WTC11 (cell line): ENCODE data around the gene KCTD1. TPM values are rescaled to one million over a fixed set of nuclear protein-coding genes. Genes with fewer than 3 reads are reported as not detected.
A peak's percentile ranks its signal among the peaks of the same experiment; 100 is the strongest.

Source experiments
- ATAC-seq: fragments of 200-7000 bp; cut with Tn5 transposase; 2 replicates; pipeline ENCODE4 v1.10.0; 2021; ENCODE audit warnings: mild to moderate bottlenecking, moderate library complexity
- CTCF ChIA-PET: fragments of 300-600 bp; sonication (Branson Sonifier 250); formaldehyde crosslinking; loops from one replicate; lab custom pipeline; 2021; ENCODE audit warnings: antibody characterized with exemption; lab: Charles Lee
- POLR2A ChIA-PET: fragments of 350-600 bp; sonication (Branson Sonifier 250); formaldehyde crosslinking; loops from one replicate; lab custom pipeline; 2021; ENCODE audit warnings: antibody characterized with exemption; lab: Charles Lee
- DNase-seq: peaks from one replicate; pipeline ENCODE4 v3.0.0; 2021; ENCODE audit warnings: low spot score
- H3K27ac Mint-ChIP-seq: 2 replicates; pipeline ENCODE4 v1.8.0; 2021; ENCODE audit warnings: mixed read lengths
- H3K27me3 Mint-ChIP-seq: 2 replicates; pipeline ENCODE4 v1.8.0; 2021; ENCODE audit warnings: low read depth, mild to moderate bottlenecking, moderate library complexity, mixed read lengths
- H3K36me3 Mint-ChIP-seq: 2 replicates; pipeline ENCODE4 v1.8.0; 2021; ENCODE audit warnings: mixed read lengths
- H3K4me1 Mint-ChIP-seq: 2 replicates; pipeline ENCODE4 v1.8.0; 2022; ENCODE audit warnings: mixed read lengths
- H3K4me3 Mint-ChIP-seq: 2 replicates; pipeline ENCODE4 v1.8.0; 2021; ENCODE audit warnings: mild to moderate bottlenecking, moderate library complexity, mixed read lengths
- H3K9me3 Mint-ChIP-seq: 2 replicates; pipeline ENCODE4 v1.8.0; 2021; ENCODE audit warnings: mixed read lengths
- ATF1 ChIP-seq: sonication (generic); formaldehyde crosslinking; IDR thresholded peaks from 2 replicates; pipeline ENCODE4 v1.8.1; 2023; ENCODE audit warnings: mild to moderate bottlenecking, moderate library complexity, missing genetic modification reagents
- CBFB ChIP-seq: sonication (generic); formaldehyde crosslinking; IDR thresholded peaks from 2 replicates; pipeline ENCODE4 v1.8.1; 2022; ENCODE audit warnings: mild to moderate bottlenecking, low read depth, missing genetic modification reagents
- CREB1 ChIP-seq: sonication (generic); formaldehyde crosslinking; IDR thresholded peaks from 2 replicates; pipeline ENCODE4 v1.8.0; 2023; ENCODE audit warnings: mild to moderate bottlenecking, missing genetic modification reagents
- FOXP1 ChIP-seq: sonication (generic); formaldehyde crosslinking; IDR thresholded peaks from 2 replicates; pipeline ENCODE4 v1.8.0; 2022; ENCODE audit warnings: missing genetic modification reagents, mild to moderate bottlenecking, moderate library complexity, borderline replicate concordance
- JAZF1 ChIP-seq: fragments of 250-450 bp; sonication (Bioruptor Pico); IDR thresholded peaks from 2 replicates; pipeline ENCODE4 v1.9.0; 2021; ENCODE audit warnings: moderate library complexity, mild to moderate bottlenecking, inconsistent platforms
- OVOL2 ChIP-seq: fragments of 250-450 bp; sonication (Bioruptor Pico); IDR thresholded peaks from 2 replicates; pipeline ENCODE4 v1.9.0; 2021; ENCODE audit warnings: mild to moderate bottlenecking, borderline replicate concordance
- PRRX2 ChIP-seq: fragments of 250-450 bp; sonication (Bioruptor Pico); IDR thresholded peaks from 2 replicates; pipeline ENCODE4 v1.8.0; 2021; ENCODE audit warnings: mild to moderate bottlenecking
- TCF7 ChIP-seq: sonication (generic); formaldehyde crosslinking; IDR thresholded peaks from 2 replicates; pipeline ENCODE4 v1.8.0; 2022; ENCODE audit warnings: mild to moderate bottlenecking, low read depth, missing genetic modification reagents, moderate library complexity
- ZNF121 ChIP-seq: sonication (generic); formaldehyde crosslinking; IDR thresholded peaks from 2 replicates; pipeline ENCODE4 v1.8.0; 2023; ENCODE audit warnings: missing genetic modification reagents
- ZNF138 ChIP-seq: sonication (generic); formaldehyde crosslinking; conservative IDR thresholded peaks from 2 replicates; pipeline ENCODE4 v1.8.1; 2022; ENCODE audit warnings: mild to moderate bottlenecking, moderate library complexity, missing genetic modification reagents
- ZNF396 ChIP-seq: fragments of 250-450 bp; sonication (Bioruptor Pico); IDR thresholded peaks from 2 replicates; pipeline ENCODE4 v1.8.0; 2021; ENCODE audit warnings: mild to moderate bottlenecking, moderate library complexity, borderline replicate concordance
- ZNF423 ChIP-seq: fragments of 250-450 bp; sonication (Bioruptor Pico); IDR thresholded peaks from 2 replicates; pipeline ENCODE4 v2.1.2; 2022; ENCODE audit warnings: mild to moderate bottlenecking, moderate library complexity
- ZNF671 ChIP-seq: fragments of 250-450 bp; sonication (Bioruptor Pico); IDR thresholded peaks from 2 replicates; pipeline ENCODE4 v1.8.0; 2021; ENCODE audit warnings: mild to moderate bottlenecking
- total RNA-seq: library from RNA; stranded (reverse); gene quantifications from 3 replicates; pipeline ENCODE4 v1.2.3, GENCODE V29; 2021
- TF ChIP-seq, protein P1 (sequence below): sonication (generic); formaldehyde crosslinking; IDR thresholded peaks from 2 replicates; pipeline ENCODE4 v1.8.1; 2022; ENCODE audit warnings: mild to moderate bottlenecking, missing genetic modification reagents, moderate library complexity, borderline replicate concordance
- TF ChIP-seq, protein P2 (sequence below): fragments of 250-450 bp; sonication (Bioruptor Pico); IDR thresholded peaks from 2 replicates; pipeline ENCODE4 v1.9.0; 2021; ENCODE audit warnings: mild to moderate bottlenecking, borderline replicate concordance
- TF ChIP-seq, protein P3 (sequence below): sonication (generic); formaldehyde crosslinking; IDR thresholded peaks from 2 replicates; pipeline ENCODE4 v1.8.0; 2022; ENCODE audit warnings: mild to moderate bottlenecking, missing genetic modification reagents

KCTD1 gene
- total RNA-seq, 1 experiment from 2014 or later, result 23.3 TPM

DNA sequence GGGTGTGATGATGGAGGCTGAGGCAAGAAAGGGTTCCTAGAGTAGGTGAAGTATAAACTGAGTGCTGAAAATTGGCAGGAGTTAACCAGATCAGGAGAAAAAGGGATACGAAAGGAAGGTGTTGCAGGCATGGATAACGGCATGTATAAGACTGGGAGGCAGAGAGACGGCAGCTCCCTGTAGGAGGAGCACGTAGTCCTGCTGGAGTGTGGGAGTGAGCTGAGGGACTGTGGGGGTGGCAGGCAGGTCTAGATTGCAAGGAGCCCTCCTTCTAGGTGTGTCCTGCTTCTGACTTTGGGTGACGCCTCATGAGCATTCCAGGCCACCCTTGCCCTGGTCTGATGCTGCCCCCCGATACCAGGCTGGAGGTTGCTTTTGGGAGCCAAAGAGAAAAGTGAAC lies 36.4 kb upstream of the KCTD1 start:
- ChIA-PET CTCF (no interaction called here), POLR2A (interaction anchor here (0.6 kb wide), 1 partner anchor 26 kb away, joined by 8 read pairs; no protein-coding TSS in a partner anchor)
- TF ChIP-seq CBFB (CRISPR knock-in tag), result no peak
- TF ChIP-seq ZNF423 (CRISPR knock-in tag), result no peak
- TF ChIP-seq, protein P1, sequence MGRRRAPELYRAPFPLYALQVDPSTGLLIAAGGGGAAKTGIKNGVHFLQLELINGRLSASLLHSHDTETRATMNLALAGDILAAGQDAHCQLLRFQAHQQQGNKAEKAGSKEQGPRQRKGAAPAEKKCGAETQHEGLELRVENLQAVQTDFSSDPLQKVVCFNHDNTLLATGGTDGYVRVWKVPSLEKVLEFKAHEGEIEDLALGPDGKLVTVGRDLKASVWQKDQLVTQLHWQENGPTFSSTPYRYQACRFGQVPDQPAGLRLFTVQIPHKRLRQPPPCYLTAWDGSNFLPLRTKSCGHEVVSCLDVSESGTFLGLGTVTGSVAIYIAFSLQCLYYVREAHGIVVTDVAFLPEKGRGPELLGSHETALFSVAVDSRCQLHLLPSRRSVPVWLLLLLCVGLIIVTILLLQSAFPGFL (CRISPR knock-in tag), result no peak
- no peak for TF ChIP-seq ATF1 (CRISPR knock-in tag)
- TF ChIP-seq, protein P2, sequence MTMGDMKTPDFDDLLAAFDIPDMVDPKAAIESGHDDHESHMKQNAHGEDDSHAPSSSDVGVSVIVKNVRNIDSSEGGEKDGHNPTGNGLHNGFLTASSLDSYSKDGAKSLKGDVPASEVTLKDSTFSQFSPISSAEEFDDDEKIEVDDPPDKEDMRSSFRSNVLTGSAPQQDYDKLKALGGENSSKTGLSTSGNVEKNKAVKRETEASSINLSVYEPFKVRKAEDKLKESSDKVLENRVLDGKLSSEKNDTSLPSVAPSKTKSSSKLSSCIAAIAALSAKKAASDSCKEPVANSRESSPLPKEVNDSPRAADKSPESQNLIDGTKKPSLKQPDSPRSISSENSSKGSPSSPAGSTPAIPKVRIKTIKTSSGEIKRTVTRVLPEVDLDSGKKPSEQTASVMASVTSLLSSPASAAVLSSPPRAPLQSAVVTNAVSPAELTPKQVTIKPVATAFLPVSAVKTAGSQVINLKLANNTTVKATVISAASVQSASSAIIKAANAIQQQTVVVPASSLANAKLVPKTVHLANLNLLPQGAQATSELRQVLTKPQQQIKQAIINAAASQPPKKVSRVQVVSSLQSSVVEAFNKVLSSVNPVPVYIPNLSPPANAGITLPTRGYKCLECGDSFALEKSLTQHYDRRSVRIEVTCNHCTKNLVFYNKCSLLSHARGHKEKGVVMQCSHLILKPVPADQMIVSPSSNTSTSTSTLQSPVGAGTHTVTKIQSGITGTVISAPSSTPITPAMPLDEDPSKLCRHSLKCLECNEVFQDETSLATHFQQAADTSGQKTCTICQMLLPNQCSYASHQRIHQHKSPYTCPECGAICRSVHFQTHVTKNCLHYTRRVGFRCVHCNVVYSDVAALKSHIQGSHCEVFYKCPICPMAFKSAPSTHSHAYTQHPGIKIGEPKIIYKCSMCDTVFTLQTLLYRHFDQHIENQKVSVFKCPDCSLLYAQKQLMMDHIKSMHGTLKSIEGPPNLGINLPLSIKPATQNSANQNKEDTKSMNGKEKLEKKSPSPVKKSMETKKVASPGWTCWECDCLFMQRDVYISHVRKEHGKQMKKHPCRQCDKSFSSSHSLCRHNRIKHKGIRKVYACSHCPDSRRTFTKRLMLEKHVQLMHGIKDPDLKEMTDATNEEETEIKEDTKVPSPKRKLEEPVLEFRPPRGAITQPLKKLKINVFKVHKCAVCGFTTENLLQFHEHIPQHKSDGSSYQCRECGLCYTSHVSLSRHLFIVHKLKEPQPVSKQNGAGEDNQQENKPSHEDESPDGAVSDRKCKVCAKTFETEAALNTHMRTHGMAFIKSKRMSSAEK (CRISPR knock-in tag), result no peak
- TF ChIP-seq ZNF396 (CRISPR knock-in tag), result no peak
- TF ChIP-seq FOXP1, result no peak

DNA sequence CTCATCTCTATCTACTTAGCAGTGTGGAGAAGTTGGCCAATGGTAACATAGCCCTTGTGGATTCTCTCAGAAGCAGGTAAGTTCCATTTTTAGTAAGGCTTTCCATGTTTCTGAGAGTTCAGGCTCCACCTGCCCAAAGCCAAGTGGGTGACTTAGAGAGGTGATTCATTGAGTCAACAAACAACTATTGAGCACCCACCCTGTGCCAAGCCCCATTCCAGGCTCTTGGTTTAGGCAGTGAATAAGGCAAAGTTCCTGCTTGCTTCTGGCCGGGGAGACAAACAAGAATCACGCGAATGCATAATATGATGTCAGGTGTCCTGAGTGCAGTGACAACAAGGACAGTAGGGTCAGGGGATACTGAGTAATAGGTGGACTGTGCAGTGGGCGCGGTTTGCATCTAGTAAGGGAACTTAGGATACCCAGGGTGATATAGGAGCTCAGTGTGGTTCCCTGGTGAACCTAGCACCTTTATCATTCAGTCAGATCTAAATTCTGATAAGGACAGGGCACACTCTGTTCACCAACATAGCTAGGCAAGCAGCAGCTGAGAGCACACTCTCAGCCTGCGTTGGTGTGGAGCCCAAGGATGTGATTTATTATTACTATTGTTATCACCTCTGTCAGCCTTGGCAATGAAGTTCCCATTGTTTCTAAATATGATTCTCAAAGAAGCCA lies 31.7 kb upstream of the KCTD1 start:
- Mint-ChIP-seq H3K36me3 (no peaks in the 10 kb centered on the region), H3K4me3 (no peak overlapping the region), H3K9me3 (no peaks in the 10 kb centered on the region), H3K4me1 (peaks cover 13% of the 10 kb centered on the region), H3K27me3 (peaks cover 18% of the 10 kb centered on the region), H3K27ac (no peak overlapping the region)
- DNase-seq (no peak), ATAC-seq (no peak)
- POLR2A ChIA-PET, result no interaction called here
- no peak for TF ChIP-seq ZNF121 (CRISPR knock-in tag)
- no peak for TF ChIP-seq TCF7 (CRISPR knock-in tag)
- no peak for TF ChIP-seq ZNF138 (CRISPR knock-in tag)
- no peak for TF ChIP-seq PRRX2 (CRISPR knock-in tag)
- TF ChIP-seq, protein P3, sequence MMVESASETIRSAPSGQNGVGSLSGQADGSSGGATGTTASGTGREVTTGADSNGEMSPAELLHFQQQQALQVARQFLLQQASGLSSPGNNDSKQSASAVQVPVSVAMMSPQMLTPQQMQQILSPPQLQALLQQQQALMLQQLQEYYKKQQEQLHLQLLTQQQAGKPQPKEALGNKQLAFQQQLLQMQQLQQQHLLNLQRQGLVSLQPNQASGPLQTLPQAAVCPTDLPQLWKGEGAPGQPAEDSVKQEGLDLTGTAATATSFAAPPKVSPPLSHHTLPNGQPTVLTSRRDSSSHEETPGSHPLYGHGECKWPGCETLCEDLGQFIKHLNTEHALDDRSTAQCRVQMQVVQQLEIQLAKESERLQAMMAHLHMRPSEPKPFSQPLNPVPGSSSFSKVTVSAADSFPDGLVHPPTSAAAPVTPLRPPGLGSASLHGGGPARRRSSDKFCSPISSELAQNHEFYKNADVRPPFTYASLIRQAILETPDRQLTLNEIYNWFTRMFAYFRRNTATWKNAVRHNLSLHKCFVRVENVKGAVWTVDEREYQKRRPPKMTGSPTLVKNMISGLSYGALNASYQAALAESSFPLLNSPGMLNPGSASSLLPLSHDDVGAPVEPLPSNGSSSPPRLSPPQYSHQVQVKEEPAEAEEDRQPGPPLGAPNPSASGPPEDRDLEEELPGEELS, result no peak
- TF ChIP-seq CREB1 (CRISPR knock-in tag), result no peak
- no peak for TF ChIP-seq OVOL2 (CRISPR knock-in tag)
- TF ChIP-seq JAZF1 (CRISPR knock-in tag), result no peak
- TF ChIP-seq ZNF671 (CRISPR knock-in tag), result no peak
- TF ChIP-seq CBFB (CRISPR knock-in tag), result no peak
- CTCF ChIA-PET, result interaction anchor here (1.8 kb wide), 1 partner anchor 41 kb away, joined by 7 read pairs; no protein-coding TSS in a partner anchor

More for the DNA sequence above, 36.4 kb upstream of the KCTD1 start:
- Mint-ChIP-seq H3K36me3 (no peaks in the 10 kb centered on the region), H3K27me3 (peaks cover 4% of the 10 kb centered on the region), H3K9me3 (peaks cover 6% of the 10 kb centered on the region; the same call in 1 of the 2 replicates), H3K27ac (no peak overlapping the region), H3K4me1 (no peaks in the 10 kb centered on the region), H3K4me3 (no peak overlapping the region)
- peak; percentile 64 for ATAC-seq
- no peak for DNase-seq
